Brain microvascular endothelial cell (primary cell): ENCODE data around the gene NCAPD2.
"Not testable (repeated sequence)": the region's sequence is repeated elsewhere in the genome, so short reads cannot be mapped to it uniquely, and the experiment has no call there.

Source experiments
- DNase-seq: peaks from one replicate; pipeline ENCODE4 v3.0.0-alpha.2; 2020
- H3K27ac ChIP-seq: fragments of 250-450 bp; sonication (Bioruptor Pico); 2 replicates; pipeline ENCODE4 v1.5.1; 2020; ENCODE audit warnings: mild to moderate bottlenecking, moderate library complexity
- H3K27me3 ChIP-seq: fragments of 250-450 bp; sonication (Bioruptor Pico); replicated peaks from 2 replicates; pipeline ENCODE4 v1.5.1; 2020; ENCODE audit warnings: mild to moderate bottlenecking
- H3K36me3 ChIP-seq: fragments of 250-450 bp; sonication (Bioruptor Pico); replicated peaks from 2 replicates; pipeline ENCODE4 v1.5.1; 2020; ENCODE audit warnings: mild to moderate bottlenecking
- H3K4me3 ChIP-seq: 2 replicates; pipeline ENCODE4 v1.5.1; 2011; ENCODE audit warnings: low read depth, mild to moderate bottlenecking, control low read depth, low read length, moderate library complexity
- CTCF ChIP-seq: IDR thresholded peaks from 2 replicates; pipeline ENCODE4 v1.5.1; 2011; ENCODE audit warnings: low read depth, mild to moderate bottlenecking, moderate library complexity, low read length, control low read depth, inconsistent platforms; ENCODE audit errors: missing control alignments
- in situ Hi-C: cut with HindIII; loops from 2 replicates; pipeline ENCODE4 v1.10.0; 2017; ENCODE audit warnings: low sequenced_read_pairs, low pct_ligation_motif_present

NCAPD2 gene

GRCh38 chr12:6536894-6537579 is 43.1 kb downstream of the NCAPD2 start:
- H3K27me3 ChIP-seq: no peaks in the 10 kb centered on the region
- TF ChIP-seq CTCF: no peak
- H3K27ac ChIP-seq: no peak overlapping the region
- H3K4me3 ChIP-seq: peak overlapping the region; percentile 99
- DNase-seq: no peak
- H3K36me3 ChIP-seq: peaks cover 44% of the 10 kb centered on the region
- in situ Hi-C loops: no loop called here

DNA sequence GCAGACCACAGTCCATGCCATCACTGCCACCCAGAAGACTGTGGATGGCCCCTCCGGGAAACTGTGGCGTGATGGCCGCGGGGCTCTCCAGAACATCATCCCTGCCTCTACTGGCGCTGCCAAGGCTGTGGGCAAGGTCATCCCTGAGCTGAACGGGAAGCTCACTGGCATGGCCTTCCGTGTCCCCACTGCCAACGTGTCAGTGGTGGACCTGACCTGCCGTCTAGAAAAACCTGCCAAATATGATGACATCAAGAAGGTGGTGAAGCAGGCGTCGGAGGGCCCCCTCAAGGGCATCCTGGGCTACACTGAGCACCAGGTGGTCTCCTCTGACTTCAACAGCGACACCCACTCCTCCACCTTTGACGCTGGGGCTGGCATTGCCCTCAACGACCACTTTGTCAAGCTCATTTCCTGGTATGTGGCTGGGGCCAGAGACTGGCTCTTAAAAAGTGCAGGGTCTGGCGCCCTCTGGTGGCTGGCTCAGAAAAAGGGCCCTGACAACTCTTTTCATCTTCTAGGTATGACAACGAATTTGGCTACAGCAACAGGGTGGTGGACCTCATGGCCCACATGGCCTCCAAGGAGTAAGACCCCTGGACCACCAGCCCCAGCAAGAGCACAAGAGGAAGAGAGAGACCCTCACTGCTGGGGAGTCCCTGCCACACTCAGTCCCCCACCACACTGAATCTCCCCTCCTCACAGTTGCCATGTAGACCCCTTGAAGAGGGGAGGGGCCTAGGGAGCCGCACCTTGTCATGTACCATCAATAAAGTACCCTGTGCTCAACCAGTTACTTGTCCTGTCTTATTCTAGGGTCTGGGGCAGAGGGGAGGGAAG is 43.9 kb downstream of the NCAPD2 start:
- TF ChIP-seq CTCF: peak; percentile 81
- peaks cover 44% of the 10 kb centered on the region for H3K36me3 ChIP-seq
- in situ Hi-C loops, H3K27ac ChIP-seq, H3K27me3 ChIP-seq: not testable (repeated sequence)
- DNase-seq: peak; percentile 78
- peak overlapping the region; percentile 99 for H3K4me3 ChIP-seq

GRCh38 chr12:6538420-6539313 is 44.8 kb downstream of the NCAPD2 start:
- Histone ChIP-seq H3K27ac (no peak overlapping the region), H3K4me3 (no peak overlapping the region), H3K36me3 (peaks cover 44% of the 10 kb centered on the region), H3K27me3 (no peaks in the 10 kb centered on the region)
- in situ Hi-C loops: no loop called here
- no peak for TF ChIP-seq CTCF
- DNase-seq: no peak

DNA sequence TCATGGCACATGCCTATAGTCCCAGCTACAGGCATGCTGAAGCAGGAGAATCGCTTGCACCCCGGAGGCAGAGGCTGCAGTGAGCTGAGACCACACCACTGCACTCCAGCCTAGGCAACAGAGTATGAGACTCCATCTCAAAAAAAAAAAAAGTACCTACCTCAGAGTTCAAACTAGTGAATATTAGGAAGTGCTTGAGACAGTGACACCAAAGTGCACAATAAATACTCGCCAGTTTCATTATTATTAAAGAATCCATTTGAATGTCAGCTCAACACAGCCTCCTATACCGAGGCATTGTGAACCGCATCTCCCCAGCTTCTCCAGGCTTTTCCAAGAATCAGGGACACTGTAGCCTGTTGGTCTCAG is 45.4 kb downstream of the NCAPD2 start:
- Histone ChIP-seq H3K4me3 (no peak overlapping the region), H3K27me3 (no peaks in the 10 kb centered on the region), H3K27ac (no peak overlapping the region), H3K36me3 (peaks cover 45% of the 10 kb centered on the region)
- no peak for TF ChIP-seq CTCF
- no peak for DNase-seq
- in situ Hi-C loops: no loop called here

DNA sequence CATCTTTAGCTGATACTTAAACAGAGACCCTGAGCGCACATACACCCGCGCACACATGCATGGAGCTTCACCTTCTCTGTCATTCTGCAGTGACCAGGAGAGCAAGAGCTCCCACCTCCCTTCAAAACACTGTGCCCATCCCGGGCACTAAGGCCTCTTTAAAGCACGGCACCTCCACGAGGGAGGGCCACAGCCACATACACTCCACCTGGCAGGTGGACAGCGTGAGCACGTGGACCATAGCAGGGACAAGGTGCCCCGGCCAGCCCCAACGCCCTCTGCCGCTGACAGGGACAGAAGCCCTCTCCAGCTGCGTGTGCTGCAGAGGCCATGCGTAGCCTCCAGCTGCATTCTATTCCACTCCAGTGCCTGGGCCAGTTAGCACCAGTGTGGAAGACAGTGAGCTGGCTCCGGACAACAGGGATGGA is 45.8 kb downstream of the NCAPD2 start:
- no peak for TF ChIP-seq CTCF
- Histone ChIP-seq H3K27ac (peak overlapping the region; percentile 58), H3K4me3 (no peak overlapping the region), H3K27me3 (no peaks in the 10 kb centered on the region), H3K36me3 (peaks cover 48% of the 10 kb centered on the region)
- in situ Hi-C loops: no loop called here
- no peak for DNase-seq
